Stimulated activated CD8-positive, alpha-beta memory T cell treated with anti-CD3 and anti-CD28 coated beads, Interleukin-7, amount 100 ng/mL, for 1 hour (primary cell): ENCODE data around the gene EFCAB6.

ENCODE experiments used
- DNase-seq, 2 donors: peaks; one replicate each; pipeline ENCODE4 v3.0.0-alpha.2; 2020; ENCODE audit warnings: low read depth in 2 of 2

The EFCAB6 gene

DNA sequence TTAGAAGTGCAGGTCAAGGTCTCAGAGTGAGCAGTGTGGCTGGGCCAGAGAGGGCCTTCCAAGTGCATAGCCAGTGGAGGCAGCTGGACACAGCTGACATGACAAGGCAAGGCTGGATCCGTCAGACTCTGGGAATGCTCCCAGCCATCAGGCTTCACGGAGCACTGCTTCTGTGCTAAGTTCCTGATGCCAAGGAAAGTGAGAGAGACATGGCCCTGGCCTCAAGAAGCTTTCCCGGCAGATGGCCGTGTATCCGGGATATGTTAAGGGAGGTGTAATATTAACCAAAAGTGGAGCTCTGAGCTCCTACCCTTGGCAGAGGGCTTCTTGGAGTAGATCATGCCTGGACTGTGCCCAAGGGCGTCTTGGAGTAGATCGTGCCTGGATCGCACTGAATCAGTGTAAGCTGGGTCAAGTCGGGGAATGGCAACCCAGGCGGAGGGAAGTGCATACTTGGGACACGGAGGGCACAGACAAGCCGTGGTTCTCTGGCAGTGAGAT lies 7.4 kb upstream of the EFCAB6 start:
- DNase-seq, result no peak

DNA sequence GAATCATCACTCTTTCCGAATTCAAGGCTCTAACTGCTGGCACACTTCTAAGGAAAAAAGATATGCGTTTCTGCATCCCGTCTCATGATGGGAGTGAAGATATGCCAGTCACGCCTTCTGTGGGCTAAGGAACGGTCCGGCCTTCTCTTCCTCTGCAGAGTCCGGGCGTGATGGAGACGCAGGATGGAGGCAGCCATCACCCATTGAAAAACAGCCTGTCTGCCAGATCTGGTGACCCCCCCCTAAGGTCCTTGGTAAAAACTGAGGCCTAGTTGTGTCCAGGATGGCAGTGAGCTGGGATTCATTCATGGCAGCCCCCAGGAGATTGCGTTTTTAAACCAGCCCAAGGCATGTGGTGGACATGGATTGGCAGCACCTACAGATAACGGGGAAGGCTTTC lies 6.9 kb upstream of the EFCAB6 start:
- no peak for DNase-seq

GRCh38 chr22:43817402-43817801 lies 5.3 kb upstream of the EFCAB6 start:
- DNase-seq, result no peak

GRCh38 chr22:43814264-43814663 lies 2.2 kb upstream of the EFCAB6 start:
- no peak for DNase-seq

- no peak for DNase-seq
Observed at GRCh38 chr22:43812890-43813289, 785 bp upstream of the EFCAB6 start.

- no peak for DNase-seq
Observed at GRCh38 chr22:43811777-43812148, 342 bp downstream of the EFCAB6 start.

DNA sequence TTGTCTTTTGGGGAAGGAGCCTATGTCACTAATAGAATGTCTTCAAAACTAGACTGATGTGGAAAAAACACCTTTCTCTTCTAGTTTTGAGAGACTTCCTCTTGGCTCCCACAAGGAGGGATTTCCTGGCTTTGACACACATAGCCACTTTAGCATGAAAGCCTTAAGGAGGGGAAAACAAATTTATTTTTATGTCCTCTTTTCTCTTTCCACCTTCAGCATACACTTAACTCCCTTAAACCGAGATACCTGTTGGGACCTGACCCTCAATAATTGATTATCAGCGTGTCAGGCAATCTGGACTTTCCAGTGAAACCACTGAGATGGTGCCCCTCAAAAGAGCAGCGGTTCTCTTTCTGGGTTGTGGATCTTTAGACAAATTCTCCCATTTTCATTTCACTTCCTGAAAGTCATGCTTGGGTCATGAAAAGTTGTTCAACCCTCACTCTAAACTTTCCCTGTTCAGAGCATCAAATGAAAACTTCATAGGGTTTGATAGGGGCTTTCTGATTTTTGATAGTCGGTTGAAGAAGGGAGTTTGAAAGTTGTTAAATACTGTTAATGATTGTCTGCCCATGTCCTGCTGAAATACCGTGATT lies 9.1 kb downstream of the EFCAB6 start:
- no peak for DNase-seq

- DNase-seq, result no peak
Observed at GRCh38 chr22:43800970-43801369, 11.1 kb downstream of the EFCAB6 start.

DNA sequence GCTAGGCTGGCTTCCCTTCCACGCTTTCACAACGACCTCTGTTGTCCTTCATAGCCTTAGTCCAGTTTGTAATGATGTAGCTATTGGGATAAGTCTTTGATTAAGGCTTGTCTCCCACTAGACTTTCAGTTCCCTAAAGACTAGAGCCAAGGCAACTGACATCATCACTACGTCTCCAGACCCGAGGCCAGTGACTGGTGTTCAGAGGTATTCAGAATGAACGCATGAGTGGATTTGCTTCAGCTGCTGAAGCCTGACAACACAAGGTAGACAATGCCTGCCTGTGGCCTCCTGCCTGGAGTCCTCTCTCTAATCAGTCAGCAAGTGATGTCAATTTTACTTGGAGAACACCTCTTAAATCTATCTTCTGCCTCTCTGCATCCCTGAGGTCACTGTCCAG lies 13.6 kb downstream of the EFCAB6 start:
- no peak for DNase-seq

GRCh38 chr22:43796567-43796966 lies 15.5 kb downstream of the EFCAB6 start:
- no peak for DNase-seq

- no peak for DNase-seq
Observed at GRCh38 chr22:43795320-43795719, 16.8 kb downstream of the EFCAB6 start.

GRCh38 chr22:43792905-43793304 lies 19.2 kb downstream of the EFCAB6 start:
- no peak for DNase-seq

DNA sequence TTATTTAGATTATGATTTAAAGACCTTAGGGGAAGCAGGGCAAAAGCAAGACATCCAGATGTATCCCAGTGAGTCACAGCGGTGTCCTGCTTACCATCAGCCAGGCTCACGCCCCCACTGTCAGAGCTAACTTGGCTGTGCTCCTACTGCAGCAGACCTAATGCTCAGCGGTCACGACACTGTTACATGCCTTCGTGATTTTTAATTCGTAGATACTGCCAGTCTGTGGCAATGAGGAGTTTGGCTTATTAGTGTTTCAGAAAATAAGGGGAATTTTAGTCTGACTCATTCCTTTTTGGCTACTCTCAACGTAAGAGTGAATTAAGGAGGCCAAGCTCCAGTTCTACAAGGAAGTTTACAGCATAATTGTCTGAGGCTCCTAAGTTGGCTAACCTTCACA lies 22.7 kb downstream of the EFCAB6 start:
- DNase-seq, result no peak

DNA sequence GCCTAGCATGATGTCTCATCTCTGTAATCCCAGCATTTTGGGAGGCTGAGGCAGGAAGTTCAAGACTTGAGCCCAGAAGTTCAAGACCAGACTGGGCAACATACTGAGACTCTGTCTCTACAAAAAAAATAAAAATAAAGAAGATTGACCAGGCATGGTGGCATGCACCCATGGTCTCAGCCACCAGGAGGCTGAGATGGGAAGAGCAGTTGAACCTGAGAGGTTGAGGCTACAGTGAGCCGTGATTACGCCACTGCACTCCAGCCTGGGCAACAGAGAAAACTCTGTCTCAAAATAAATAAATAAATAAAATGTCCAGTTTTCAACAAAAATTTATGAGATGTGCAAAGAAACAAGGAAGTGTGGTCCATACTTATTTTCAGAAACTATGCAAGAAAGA lies 28.3 kb downstream of the EFCAB6 start:
- no peak for DNase-seq

DNA sequence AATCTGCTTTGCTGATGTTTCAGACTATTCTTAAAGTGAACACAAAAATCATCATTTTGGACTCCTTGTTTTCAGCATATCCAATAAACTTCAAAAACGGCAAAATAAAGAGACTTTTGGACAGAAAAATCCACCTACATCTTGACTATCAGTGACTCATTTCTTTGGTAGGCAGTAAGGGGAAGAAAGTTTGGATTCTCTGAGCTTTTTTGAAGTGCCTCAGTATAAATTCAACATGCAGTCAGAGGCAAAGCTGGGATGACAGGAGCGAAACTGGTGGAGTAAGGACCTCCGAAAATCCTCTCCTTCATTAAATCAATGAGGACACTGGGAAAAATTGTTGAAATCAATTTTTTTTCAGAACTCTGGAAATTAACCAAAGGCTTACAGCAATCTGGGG lies 29.7 kb downstream of the EFCAB6 start:
- no peak for DNase-seq

DNA sequence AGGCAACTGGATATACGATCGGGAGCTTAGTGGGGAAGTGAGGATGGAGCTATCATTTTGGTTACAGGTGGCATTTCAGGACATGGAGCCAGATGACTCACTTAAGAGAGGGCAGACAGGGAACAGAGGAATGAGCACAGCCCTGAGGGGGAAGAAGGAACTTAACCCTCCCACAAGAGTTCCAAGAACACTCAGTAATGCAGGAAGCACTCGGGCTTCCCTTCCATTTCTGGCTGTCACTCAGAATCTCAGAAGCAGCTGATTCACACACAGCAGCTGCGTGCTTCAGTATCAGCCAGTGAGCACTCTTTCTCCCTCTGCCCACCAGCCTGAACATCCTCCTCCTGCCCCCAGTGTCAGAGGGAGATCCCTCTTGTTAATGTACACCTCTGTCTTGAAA lies 34.8 kb downstream of the EFCAB6 start:
- no peak for DNase-seq

DNA sequence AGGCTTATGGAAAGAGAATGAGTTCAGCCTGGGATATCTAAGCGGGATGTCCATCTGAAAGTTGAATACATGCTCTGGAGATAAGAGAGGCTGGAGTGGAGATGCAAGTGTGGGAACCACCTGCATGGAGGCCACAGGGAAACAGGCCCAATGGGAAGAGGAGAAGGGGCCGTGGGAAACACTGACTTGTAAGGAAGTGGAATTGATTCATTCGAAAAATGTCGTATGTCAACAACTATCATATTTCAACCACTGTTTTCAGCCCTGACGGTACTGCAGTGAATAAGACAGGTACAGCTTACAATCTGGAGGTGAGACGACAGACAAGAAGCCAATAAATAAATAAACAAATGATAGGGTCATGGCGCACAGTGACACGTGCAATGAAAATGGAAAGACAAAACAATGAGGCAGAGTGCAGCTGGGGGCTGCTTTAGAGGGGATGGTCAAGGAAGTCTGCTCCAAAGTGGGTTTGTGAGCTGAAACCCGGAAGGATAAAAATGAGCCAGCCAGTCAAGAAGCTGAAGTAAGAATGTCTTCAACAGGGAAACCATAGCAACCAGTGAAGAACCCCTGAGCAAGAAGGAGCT lies 35.9 kb downstream of the EFCAB6 start:
- no peak for DNase-seq

DNA sequence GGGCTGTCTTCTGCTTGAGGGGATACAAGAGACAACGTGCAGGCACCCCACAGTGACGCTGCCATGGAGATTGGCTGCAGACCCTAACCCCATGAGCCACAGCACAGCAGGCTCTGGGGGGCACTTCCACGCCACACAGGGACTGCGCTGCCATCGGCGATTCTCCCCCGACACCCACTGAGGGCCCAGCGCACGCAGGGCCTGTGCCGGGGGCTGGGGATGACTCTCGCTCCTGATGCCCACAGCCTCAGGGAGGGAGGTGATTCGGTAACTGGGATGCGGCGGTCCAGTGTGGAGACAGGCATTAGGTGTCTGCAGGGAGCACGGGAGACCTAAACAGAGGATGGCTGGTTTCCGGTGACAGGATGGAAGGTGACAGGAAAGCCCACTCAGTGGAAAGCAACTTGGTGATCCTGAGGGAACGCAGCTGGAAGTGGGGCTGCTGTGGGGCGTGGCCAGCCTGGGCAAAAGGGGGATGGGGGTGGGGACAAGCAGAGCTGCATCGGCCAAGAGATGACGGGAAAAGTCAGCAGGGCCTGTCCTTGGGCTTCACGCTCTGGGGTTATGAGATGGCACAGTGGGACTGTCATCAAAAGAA lies 37.7 kb downstream of the EFCAB6 start:
- no peak for DNase-seq

- DNase-seq, result no peak
Observed at GRCh38 chr22:43772831-43773230, 39.3 kb downstream of the EFCAB6 start.

DNA sequence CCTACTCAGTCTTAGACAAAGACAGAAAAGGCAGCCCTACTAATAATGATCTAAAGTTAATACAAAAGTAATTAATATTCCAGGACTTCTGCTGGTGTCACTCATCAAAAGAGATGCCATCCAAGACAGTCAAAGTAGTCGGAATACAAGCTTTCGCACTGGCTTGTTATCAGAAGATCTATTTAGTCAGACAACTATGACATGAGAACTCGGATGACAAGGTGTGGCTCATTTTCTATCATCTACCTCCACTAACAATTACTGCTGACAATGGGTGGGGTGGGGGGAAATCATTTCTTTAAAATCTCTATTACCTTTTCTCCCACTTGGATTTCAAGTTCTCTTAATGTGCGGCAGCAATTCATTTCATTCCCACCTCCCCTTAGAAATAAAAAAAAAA lies 56.7 kb downstream of the EFCAB6 start:
- no peak for DNase-seq

DNA sequence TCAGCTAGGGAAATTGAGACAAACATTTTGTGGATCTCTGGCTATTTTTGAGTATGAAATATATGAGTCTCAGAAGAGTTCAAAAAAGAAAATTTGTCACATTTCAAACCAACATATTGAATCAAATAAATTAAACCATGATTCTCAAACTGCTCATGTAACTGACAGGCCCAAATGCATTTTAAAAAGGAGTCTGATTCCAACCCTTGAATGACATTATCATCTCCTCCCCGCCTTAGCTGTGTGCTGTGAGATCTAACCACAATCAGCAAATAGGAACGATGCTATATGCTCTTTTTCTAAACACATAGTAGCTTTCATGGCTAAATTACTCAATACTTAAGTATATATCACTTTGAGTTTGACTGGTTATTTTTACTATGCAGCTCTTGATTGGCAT lies 57.1 kb downstream of the EFCAB6 start:
- DNase-seq, result no peak

GRCh38 chr22:43754176-43754575 lies 57.9 kb downstream of the EFCAB6 start:
- DNase-seq, result no peak

- DNase-seq, result no peak
Observed at GRCh38 chr22:43753688-43754087, 58.4 kb downstream of the EFCAB6 start.

- DNase-seq, result no peak
Observed at GRCh38 chr22:43750751-43751150, 61.4 kb downstream of the EFCAB6 start.
